Stimulated activated CD8-positive, alpha-beta memory T cell treated with anti-CD3 and anti-CD28 coated beads, Interleukin-4, amount 100 ng/mL, for 1 hour (primary cell): ENCODE measurements around the gene CHCHD5.
A peak's percentile ranks its signal among the peaks of the same experiment; 100 is the strongest.
"Not testable (repeated sequence)": the region's sequence is repeated elsewhere in the genome, so short reads cannot be mapped to it uniquely, and the experiment has no call there.

Source experiments
- DNase-seq, 2 donors: peaks; one replicate each; pipeline ENCODE4 v3.0.0-alpha.2; 2020; ENCODE audit warnings: low read depth in 2 of 2, low spot score in 1 of 2

The CHCHD5 gene, protein sequence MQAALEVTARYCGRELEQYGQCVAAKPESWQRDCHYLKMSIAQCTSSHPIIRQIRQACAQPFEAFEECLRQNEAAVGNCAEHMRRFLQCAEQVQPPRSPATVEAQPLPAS

GRCh38 chr2:112584134-112584890, at the start of gene CHCHD5:
Gene CHCHD5, plus strand, starts transcription at chr2:112584609. Its CDS starts 39 bp downstream, at chr2:112584648.
- peak; percentile 86 to 87 for DNase-seq

GRCh38 chr2:112534826-112535225, 49.6 kb upstream of the CHCHD5 start:
- no peak for DNase-seq

GRCh38 chr2:112536665-112537064, 47.7 kb upstream of the CHCHD5 start:
- DNase-seq = not testable (repeated sequence)

DNA sequence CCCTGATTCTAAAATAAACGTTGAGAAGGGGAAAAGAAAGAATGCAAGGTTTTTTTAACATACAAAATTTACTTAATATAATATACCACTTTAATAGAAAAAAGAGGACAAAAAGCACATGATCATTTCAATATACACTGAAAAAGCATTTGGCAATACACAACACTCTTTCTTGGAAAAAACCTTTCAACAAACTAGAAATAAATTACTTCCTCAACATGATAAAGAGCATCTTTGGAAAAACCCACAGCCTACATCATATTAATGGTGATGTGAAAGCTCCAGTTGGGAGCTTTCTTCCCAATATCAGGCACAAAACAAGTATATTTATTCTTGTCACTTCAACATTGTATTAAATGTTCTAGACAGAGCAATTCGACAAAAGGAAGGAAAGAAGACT, 45.1 kb upstream of the CHCHD5 start:
- no peak for DNase-seq

- no peak for DNase-seq
These were observed 43.5 kb upstream of the CHCHD5 start for GRCh38 chr2:112540906-112541305.

DNA sequence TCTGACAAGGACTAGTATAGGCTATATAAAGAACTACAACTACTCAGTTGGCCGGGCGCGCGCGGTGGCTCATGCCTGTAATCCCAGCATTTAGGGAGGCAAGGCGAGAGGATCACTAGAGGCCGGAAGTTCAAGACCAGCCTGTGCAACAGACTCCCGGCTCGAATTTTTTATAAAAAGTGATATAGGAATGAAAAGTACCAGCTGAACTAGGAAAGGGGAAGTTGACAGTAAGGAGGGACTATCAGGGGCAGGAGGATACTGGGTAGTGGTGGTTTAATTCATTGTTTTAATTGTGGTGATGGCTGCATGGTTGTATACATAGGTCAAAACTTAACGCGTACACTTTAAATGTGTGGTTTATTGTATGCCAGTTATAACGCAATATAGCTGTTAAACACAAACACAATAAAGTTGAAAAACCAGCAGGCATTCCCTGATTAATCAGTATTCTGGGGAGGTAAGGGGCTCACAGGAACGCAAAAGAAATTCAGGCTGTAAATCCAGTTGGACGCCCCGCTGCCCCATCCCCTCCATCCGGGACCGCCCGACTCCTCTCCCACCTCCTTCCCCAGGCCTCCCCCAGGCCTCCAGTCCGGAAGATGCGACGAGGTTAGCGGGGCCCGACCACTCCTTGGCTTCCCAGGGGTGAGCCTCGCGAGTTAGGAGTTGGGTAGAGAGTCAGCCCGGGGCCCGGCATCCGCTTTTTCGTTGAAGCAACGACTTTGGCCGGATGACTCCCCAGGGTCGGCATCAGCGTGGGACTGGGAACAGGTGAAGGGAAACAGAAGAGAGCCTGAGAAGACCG, 42.9 kb upstream of the CHCHD5 start:
- DNase-seq = peak in 1 of 2 donors; percentile 39

GRCh38 chr2:112542123-112542983, 42.1 kb upstream of the CHCHD5 start, which contains the start of gene POLR1B:
Gene POLR1B, plus strand, starts transcription at chr2:112542465. Its CDS starts 30 bp downstream, at chr2:112542495.
- DNase-seq = peak; percentile 56 to 57

GRCh38 chr2:112542984-112543661, 41.3 kb upstream of the CHCHD5 start:
- DNase-seq = no peak

- no peak for DNase-seq
These were observed 37.1 kb upstream of the CHCHD5 start for GRCh38 chr2:112547333-112547732.

DNA sequence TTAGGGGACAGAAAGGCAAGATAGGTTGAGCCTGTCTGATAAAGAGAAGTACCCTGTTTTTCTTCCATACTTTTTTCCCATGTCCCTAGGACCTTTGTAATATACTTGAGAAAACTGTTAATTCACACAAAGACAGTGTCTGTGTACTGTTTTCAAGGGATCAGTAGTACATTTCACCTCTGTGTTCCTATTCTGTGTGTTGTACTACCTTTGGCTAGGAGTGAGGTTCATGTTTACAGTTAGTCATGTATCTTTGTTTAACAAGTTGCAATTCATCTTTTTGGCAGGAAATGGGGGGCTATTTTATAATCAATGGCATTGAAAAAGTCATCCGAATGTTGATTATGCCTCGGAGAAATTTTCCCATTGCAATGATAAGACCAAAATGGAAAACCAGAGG, 35.4 kb upstream of the CHCHD5 start:
- no peak for DNase-seq

DNA sequence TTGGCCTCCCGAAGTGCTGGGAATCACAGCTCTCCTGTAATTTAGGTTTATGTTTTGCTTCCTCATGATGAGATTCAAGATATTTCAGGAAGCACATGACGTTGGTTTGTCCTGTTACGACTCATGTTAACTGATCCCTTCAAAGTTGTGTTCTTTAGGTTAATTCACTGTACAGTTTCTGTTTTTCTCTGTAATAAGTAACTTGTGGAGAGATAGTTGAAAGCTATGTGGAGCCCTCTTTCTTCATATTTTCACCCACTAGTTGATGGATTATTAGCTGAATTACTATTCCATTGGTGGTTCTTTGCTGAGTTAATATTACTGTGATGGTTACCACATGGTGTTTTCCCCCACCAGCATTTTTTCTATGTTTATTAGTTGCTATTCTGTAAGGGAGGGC, 18.3 kb upstream of the CHCHD5 start:
- no peak for DNase-seq

DNA sequence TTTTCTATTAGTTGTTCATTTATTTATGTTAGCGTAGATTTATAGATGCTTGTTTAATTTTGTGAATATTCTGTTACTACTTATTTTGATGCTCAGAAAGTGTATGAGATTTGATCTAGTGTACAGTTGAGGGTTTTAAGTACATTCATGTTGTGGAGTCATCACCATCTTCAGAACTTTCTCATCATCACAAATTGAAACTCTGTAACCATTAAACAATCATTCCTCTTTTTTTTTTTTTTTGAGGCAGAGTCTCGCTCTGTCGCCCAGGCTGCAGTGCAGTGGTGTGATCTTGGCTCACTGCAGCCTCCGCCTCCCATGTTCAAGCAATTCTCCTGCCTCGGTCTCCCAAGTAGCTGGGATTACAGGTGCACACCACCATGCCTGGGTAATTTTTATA, 17.9 kb upstream of the CHCHD5 start:
- not testable (repeated sequence) for DNase-seq

DNA sequence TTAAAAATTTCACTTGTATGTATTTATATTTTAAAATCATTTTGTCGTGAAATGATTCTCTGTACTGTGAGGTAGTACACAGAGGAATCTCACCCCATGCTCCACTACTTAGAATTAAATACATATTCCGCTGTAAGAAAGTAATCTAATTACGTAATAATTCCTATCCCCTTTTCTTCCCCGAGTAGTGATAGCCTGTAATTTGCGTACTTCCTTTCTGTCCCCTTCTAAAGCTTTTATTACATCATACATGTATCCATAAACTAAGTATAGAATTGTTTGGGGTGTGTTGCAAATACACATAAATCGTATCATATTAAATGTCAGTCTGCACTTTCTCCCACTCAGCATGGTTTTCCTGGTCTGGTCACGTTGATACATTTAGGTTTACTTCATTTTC, 12.4 kb upstream of the CHCHD5 start:
- no peak for DNase-seq

- DNase-seq = no peak
These were observed 6.7 kb upstream of the CHCHD5 start for GRCh38 chr2:112577756-112578155.

- no peak for DNase-seq
These were observed 5.2 kb upstream of the CHCHD5 start for GRCh38 chr2:112579241-112579640.

DNA sequence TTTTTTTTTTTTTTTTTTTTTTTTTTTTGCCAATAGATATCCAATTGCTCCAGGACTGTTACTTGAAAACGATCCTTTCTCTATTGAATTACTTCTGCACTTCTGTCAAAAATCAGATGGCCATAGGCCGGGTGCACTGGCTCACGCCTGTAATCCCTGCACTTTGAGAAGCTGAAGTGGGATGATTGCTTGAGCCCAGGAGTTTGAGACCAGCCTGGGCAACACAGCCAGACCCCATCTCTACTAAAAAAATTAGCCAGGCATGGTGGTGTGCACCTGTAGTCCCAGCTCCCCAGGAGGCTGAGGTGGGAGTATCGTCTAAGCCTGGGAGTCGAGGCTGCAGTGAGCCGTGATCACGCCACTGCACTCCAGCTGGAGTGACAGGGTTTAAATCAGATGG, 4.3 kb upstream of the CHCHD5 start:
- DNase-seq = no peak

DNA sequence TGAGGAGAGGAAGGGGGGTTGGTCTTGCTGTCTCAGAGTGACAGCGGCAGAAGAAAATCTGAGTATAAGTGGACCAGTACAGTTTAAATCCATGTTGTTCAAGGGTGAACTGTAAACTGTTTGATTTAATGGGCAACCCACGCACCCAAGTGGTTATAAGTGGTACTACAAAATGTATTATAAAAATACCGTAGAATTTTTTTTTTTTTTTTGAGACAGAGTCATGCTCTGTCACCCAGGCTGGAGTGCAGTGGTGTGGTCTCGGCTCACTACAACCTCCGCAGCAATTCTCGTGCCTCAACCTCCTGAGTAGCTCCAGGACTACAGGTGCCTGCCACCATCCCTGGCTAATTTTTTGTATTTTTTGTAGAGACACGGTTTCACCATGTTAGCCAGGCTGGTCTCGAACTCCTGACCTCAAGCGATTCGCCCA, 2.1 kb upstream of the CHCHD5 start:
- DNase-seq = no peak

DNA sequence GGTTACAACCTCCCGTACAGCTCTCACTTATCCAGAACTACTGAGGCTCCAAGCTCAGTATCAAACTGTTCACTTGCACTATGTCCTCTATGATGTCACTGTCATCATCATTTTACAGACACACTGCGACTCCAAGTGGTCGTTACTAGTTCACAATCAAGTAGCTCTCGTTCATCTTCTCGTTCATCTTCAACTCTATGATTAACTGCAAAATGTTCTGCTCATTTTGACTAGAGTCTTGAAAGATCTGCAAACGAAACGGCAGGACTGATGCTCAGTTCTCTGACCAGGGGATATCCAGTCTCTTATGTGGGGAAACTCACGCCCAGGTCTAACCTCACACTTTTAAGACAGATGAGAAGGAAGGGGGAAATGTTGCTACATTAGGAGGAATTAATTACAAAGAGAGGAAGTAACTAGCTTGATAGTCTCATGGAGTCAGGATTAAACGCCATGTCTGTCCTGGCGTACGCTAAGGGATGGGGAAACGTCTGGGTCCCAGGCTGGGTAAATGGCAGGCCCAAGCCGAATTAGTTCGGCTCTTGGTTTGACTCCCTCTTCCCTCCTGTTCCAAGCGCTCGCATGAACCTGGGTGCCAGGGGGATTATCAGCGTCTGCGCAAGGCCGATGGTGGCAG, 794 bp upstream of the CHCHD5 start:
- DNase-seq = no peak

DNA sequence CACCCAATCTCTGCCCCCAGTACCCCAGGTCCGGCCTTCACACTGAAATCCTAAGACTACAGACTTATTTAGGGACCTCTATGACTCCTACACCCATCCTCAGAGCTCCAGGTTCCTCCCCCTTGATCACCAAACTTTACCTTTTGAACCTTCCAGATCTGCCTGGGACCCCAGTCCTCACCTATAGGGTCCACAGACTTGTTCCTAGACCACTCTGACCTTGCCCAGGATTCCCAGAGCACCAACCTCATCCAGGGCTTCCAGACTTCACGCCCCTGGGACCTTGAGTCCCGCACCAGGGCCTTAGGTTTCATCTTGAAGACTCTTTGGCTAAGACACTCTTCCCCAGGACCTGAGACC, 462 bp downstream of the CHCHD5 start:
- no peak for DNase-seq

DNA sequence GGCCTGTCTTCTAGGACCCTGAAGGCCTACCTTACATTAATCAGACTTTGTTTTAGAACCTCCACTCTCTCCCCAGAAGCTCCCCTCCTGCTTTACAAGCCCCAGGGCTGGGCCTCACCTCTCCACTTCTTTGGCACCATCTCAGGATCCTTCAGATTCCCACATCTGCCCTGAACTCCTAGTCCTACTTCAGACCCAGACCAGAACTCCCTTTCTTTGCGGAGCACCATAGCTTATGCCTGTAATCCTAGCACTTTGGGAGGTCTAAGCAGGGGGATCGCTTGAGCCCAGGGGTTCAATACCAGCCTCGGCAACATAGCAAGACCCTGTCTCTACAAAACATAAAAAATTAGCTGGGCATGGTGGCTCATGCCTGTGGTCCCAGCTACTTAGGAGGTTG, 991 bp downstream of the CHCHD5 start:
- no peak for DNase-seq
